HepG2 (cell line): ENCODE results near the gene OR4D9. TPM values are rescaled to one million over a fixed set of nuclear protein-coding genes. Genes with fewer than 3 reads are reported as not detected.

ENCODE experiments used
- ARNTL ChIP-seq: sonication (generic); formaldehyde crosslinking; IDR thresholded peaks from 2 replicates; pipeline ENCODE4 v1.4.0; 2020; ENCODE audit warnings: mild to moderate bottlenecking, missing genetic modification reagents
- ATF4 ChIP-seq, 2 experiments: fragments of 450-650 bp in 1 of 2; sonication (generic) in 1 of 2; formaldehyde crosslinking; IDR thresholded peaks; 2 replicates each; pipeline versions ENCODE4 v1.5.0 to v1.8.0; 2020 to 2022; ENCODE audit warnings: mild to moderate bottlenecking in 1 of 2, missing genetic modification reagents in 1 of 2
- GPN1 ChIP-seq: sonication (generic); formaldehyde crosslinking; IDR thresholded peaks from 2 replicates; pipeline ENCODE4 v1.5.1; 2020; ENCODE audit warnings: missing genetic modification reagents, borderline replicate concordance
- GRHL1 ChIP-seq: sonication (generic); formaldehyde crosslinking; conservative IDR thresholded peaks from 2 replicates; pipeline ENCODE4 v1.8.0; 2022; ENCODE audit warnings: missing genetic modification reagents
- HDAC1 ChIP-seq: sonication (generic); formaldehyde crosslinking; IDR thresholded peaks from 2 replicates; pipeline ENCODE4 v1.5.1; 2020; ENCODE audit warnings: mild to moderate bottlenecking, missing genetic modification reagents
- HMG20A ChIP-seq: IDR thresholded peaks from 2 replicates; pipeline ENCODE4 v1.6.1; 2016; ENCODE audit warnings: borderline replicate concordance
- HOXA3 ChIP-seq: sonication (generic); formaldehyde crosslinking; IDR thresholded peaks from 2 replicates; pipeline ENCODE4 v1.5.0; 2020; ENCODE audit warnings: missing genetic modification reagents
- KDM5B ChIP-seq: sonication (generic); formaldehyde crosslinking; IDR thresholded peaks from 2 replicates; pipeline ENCODE4 v1.4.0; 2020; ENCODE audit warnings: missing genetic modification reagents, mild to moderate bottlenecking, borderline replicate concordance
- MIER2 ChIP-seq: IDR thresholded peaks from 2 replicates; pipeline ENCODE4 v1.6.1; 2016; ENCODE audit warnings: missing biosample characterization, missing genetic modification reagents
- MXD4 ChIP-seq: IDR thresholded peaks from 2 replicates; pipeline ENCODE4 v1.6.1; 2016; ENCODE audit warnings: mild to moderate bottlenecking, missing biosample characterization, missing genetic modification reagents
- TGIF2 ChIP-seq: IDR thresholded peaks from 2 replicates; pipeline ENCODE4 v1.6.1; 2016; ENCODE audit warnings: control low read depth, missing compliant biosample characterization
- THAP9 ChIP-seq: sonication (generic); formaldehyde crosslinking; IDR thresholded peaks from 2 replicates; pipeline ENCODE4; 2020; ENCODE audit warnings: missing genetic modification reagents, mild to moderate bottlenecking, borderline replicate concordance
- YEATS2 ChIP-seq: sonication (generic); formaldehyde crosslinking; IDR thresholded peaks from 2 replicates; pipeline ENCODE4 v1.4.0; 2020; ENCODE audit warnings: missing genetic modification reagents, borderline replicate concordance
- ZNF335 ChIP-seq: sonication (generic); formaldehyde crosslinking; IDR thresholded peaks from 2 replicates; pipeline ENCODE4 v1.4.0; 2020; ENCODE audit warnings: missing genetic modification reagents
- ZNF567 ChIP-seq: sonication (generic); formaldehyde crosslinking; IDR thresholded peaks from 2 replicates; pipeline ENCODE4 v1.8.1; 2023; ENCODE audit warnings: mild to moderate bottlenecking, missing genetic modification reagents, borderline replicate concordance
- polyA plus RNA-seq, 8 experiments: library from polyadenylated mRNA; depleted of rRNA in 3 of 8; stranded (reverse) in 7 of 8; unstranded in 1 of 8; fragments of >200 nt; fragmentation: Illumina TruSeq in 4 of 8; extraction: Trizol in 4 of 8; gene quantifications; 2 replicates each; pipeline versions ENCODE4 v1.2.1 to v1.2.3, GENCODE V29; 2011 to 2016; ENCODE audit warnings: low read depth in 4 of 8, missing spikeins in 1 of 8, mixed read lengths in 1 of 8; ENCODE audit not compliant: insufficient read depth in 1 of 8
- total RNA-seq, 5 experiments: library from RNA; depleted of rRNA; stranded (reverse); fragments of >200 nt; fragmentation: Illumina TruSeq; extraction: Trizol; gene quantifications; 2 replicates each; pipeline ENCODE4 v1.2.3, GENCODE V29; 2016; ENCODE audit warnings: low read depth in 1 of 5
- TF ChIP-seq, protein P1 (sequence below): sonication (generic); formaldehyde crosslinking; IDR thresholded peaks from 2 replicates; pipeline ENCODE4 v1.4.0; 2020; ENCODE audit warnings: missing genetic modification reagents; ENCODE audit errors: not compliant biosample characterization
- TF ChIP-seq, protein P2 (sequence below): sonication (generic); formaldehyde crosslinking; IDR thresholded peaks from 2 replicates; pipeline ENCODE4 v1.5.0; 2020; ENCODE audit warnings: mild to moderate bottlenecking, missing genetic modification reagents, borderline replicate concordance

Gene OR4D9
- total and polyA plus RNA-seq, 2 of the 13 experiments (the other 11 are each of a cell fraction or from before 2014, with no cell fraction given), result not detected

DNA sequence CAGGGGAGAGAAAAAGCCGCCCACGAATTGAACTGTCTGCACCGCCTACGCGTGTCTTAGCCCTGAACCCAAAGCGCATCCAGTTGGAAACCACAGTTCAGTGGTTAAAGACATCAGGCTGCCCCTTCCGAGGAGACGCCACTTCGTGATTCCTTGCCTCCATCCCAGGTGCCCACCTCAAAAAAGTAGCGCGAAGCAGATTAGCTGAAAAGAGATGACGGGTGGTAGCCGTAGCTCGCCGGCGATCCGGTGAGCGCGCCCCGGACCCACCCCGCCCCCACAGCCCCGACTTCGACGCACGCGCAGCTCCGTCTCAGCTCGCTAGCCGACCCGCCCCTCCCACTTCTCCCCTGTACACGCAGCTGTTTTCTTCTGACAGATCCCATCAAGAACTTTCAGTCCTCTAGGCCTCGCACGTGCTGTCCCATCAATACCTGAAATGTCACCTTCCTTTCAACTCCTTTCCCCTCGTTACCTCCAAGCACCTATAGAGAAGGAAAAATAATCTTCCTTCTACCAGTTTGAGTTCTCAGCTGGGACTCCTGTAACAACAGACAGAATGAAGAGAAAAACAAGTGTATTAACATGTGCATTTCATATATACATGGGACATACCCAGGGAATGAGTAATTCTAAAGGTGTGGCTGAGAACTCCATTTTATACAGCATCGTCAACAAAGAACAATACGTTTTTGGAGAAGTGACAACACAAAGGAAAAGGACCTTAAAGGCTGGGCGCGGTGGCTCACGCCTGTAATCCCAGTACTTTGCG is 49.5 kb downstream of the OR4D9 start (continued):
- TF ChIP-seq GPN1 (CRISPR knock-in tag) (no peak), ARNTL (CRISPR knock-in tag) (no peak), GRHL1 (CRISPR knock-in tag) (no peak), MIER2 (CRISPR knock-in tag) (0 out of 2 replicates have a peak, but pooled peaks have one; percentile 11), MXD4 (peak; percentile 97), ZNF567 (CRISPR knock-in tag) (no peak), HOXA3 (0 out of 2 replicates have a peak, but pooled peaks have one; percentile 31), TGIF2 (peak; percentile 99), KDM5B (CRISPR knock-in tag) (0 out of 2 replicates have a peak, but pooled peaks have one; percentile 57), ATF4 (CRISPR knock-in tag; IDR thresholded peaks at IDR 0.05) (0 out of 4 replicates have a peak, but pooled peaks of 1 of the 2 experiments have one; percentile 33), ZNF335 (CRISPR knock-in tag) (peak; percentile 52; the same call in 1 of the 2 replicates), THAP9 (CRISPR knock-in tag) (no peak), YEATS2 (CRISPR knock-in tag) (no peak), HMG20A (CRISPR knock-in tag) (no peak), HDAC1 (CRISPR knock-in tag) (peak; percentile 41)
- TF ChIP-seq, protein P1, sequence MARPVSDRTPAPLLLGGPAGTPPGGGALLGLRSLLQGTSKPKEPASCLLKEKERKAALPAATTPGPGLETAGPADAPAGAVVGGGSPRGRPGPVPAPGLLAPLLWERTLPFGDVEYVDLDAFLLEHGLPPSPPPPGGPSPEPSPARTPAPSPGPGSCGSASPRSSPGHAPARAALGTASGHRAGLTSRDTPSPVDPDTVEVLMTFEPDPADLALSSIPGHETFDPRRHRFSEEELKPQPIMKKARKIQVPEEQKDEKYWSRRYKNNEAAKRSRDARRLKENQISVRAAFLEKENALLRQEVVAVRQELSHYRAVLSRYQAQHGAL (CRISPR knock-in tag), result no peak
- TF ChIP-seq, protein P2, sequence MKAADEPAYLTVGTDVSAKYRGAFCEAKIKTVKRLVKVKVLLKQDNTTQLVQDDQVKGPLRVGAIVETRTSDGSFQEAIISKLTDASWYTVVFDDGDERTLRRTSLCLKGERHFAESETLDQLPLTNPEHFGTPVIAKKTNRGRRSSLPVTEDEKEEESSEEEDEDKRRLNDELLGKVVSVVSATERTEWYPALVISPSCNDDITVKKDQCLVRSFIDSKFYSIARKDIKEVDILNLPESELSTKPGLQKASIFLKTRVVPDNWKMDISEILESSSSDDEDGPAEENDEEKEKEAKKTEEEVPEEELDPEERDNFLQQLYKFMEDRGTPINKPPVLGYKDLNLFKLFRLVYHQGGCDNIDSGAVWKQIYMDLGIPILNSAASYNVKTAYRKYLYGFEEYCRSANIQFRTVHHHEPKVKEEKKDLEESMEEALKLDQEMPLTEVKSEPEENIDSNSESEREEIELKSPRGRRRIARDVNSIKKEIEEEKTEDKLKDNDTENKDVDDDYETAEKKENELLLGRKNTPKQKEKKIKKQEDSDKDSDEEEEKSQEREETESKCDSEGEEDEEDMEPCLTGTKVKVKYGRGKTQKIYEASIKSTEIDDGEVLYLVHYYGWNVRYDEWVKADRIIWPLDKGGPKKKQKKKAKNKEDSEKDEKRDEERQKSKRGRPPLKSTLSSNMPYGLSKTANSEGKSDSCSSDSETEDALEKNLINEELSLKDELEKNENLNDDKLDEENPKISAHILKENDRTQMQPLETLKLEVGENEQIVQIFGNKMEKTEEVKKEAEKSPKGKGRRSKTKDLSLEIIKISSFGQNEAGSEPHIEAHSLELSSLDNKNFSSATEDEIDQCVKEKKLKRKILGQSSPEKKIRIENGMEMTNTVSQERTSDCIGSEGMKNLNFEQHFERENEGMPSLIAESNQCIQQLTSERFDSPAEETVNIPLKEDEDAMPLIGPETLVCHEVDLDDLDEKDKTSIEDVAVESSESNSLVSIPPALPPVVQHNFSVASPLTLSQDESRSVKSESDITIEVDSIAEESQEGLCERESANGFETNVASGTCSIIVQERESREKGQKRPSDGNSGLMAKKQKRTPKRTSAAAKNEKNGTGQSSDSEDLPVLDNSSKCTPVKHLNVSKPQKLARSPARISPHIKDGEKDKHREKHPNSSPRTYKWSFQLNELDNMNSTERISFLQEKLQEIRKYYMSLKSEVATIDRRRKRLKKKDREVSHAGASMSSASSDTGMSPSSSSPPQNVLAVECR, result peak; percentile 36; the same call in 1 of the 2 replicates
